IMR-90 (cell line): ENCODE results near the gene MTURN. TPM values are rescaled to one million over a fixed set of nuclear protein-coding genes. Genes with fewer than 3 reads are reported as not detected.

Experiments
- ATAC-seq: fragments of 200-7000 bp; cut with Tn5 transposase; 2 replicates; pipeline ENCODE4 v1.9.1; 2020; ENCODE audit warnings: low read depth, mild to moderate bottlenecking, moderate library complexity
- BruUV-seq: library from RNA; stranded (reverse); fragments of 400-500 nt; replicated peaks from 2 replicates; lab custom pipeline; 2021; lab: Mats Ljungman, UMichigan
- CTCF ChIA-PET: fragments of 300-600 bp; formaldehyde crosslinking; extraction: SDS; loops from one replicate; lab custom pipeline; 2021; ENCODE audit warnings: antibody characterized with exemption; lab: Yijun Ruan, JAX
- POLR2A ChIA-PET: fragments of 300-600 bp; sonication (Branson Sonifier 250); formaldehyde crosslinking; loops from one replicate; lab custom pipeline; 2022; ENCODE audit warnings: antibody characterized with exemption; ENCODE audit not compliant: unreplicated experiment; lab: Charles Lee
- DNase-seq: peaks from one replicate; pipeline ENCODE4 v3.0.0; 2013
- H2AFZ ChIP-seq: replicated peaks from 2 replicates; pipeline ENCODE3; 2013; ENCODE audit warnings: low read length, mild to moderate bottlenecking; ENCODE audit not compliant: poor library complexity
- H2AK5ac ChIP-seq: 2 replicates; pipeline ENCODE4 v1.6.1; 2013; ENCODE audit warnings: low read depth, low read length, inconsistent platforms
- H2AK9ac ChIP-seq: replicated peaks from 2 replicates; pipeline ENCODE3; 2013; ENCODE audit warnings: mild to moderate bottlenecking, low read depth, low read length, moderate library complexity; ENCODE audit not compliant: poor library complexity
- H2BK120ac ChIP-seq: 2 replicates; pipeline ENCODE4 v1.6.1; 2013; ENCODE audit warnings: low read depth, low read length, inconsistent platforms
- H2BK15ac ChIP-seq: 3 replicates; pipeline ENCODE4 v1.6.1; 2013; ENCODE audit warnings: low read depth, low read length, inconsistent platforms
- H2BK20ac ChIP-seq: 2 replicates; pipeline ENCODE4 v1.6.1; 2013; ENCODE audit warnings: low read depth, mild to moderate bottlenecking, inconsistent platforms, low read length, moderate library complexity
- H2BK5ac ChIP-seq: 2 replicates; pipeline ENCODE4 v1.6.1; 2013; ENCODE audit warnings: mild to moderate bottlenecking, low read depth, low read length, inconsistent platforms; ENCODE audit not compliant: poor library complexity, severe bottlenecking
- H3K14ac ChIP-seq: replicated peaks from 2 replicates; pipeline ENCODE4 v1.6.1; 2013; ENCODE audit warnings: low read depth, low read length, inconsistent platforms
- H3K18ac ChIP-seq: 2 replicates; pipeline ENCODE4 v1.6.1; 2013; ENCODE audit warnings: low read depth, low read length, control low read depth
- H3K23ac ChIP-seq: 2 replicates; pipeline ENCODE4 v1.6.1; 2013; ENCODE audit warnings: low read depth, low read length, inconsistent platforms
- H3K27ac ChIP-seq: 2 replicates; pipeline ENCODE4 v1.5.1; 2013; ENCODE audit warnings: mild to moderate bottlenecking, control low read depth, low read length; ENCODE audit not compliant: insufficient read depth
- H3K27me3 ChIP-seq: 2 replicates; pipeline ENCODE4 v1.6.1; 2013; ENCODE audit warnings: low read length; ENCODE audit not compliant: control insufficient read depth, insufficient read depth
- H3K36me3 ChIP-seq: 2 replicates; pipeline ENCODE4 v1.6.1; 2013; ENCODE audit warnings: low read length, mixed read lengths; ENCODE audit not compliant: control insufficient read depth, insufficient read depth
- H3K4ac ChIP-seq: 2 replicates; pipeline ENCODE4 v1.6.1; 2013; ENCODE audit warnings: low read depth, low read length, inconsistent platforms
- H3K4me1 ChIP-seq: 2 replicates; pipeline ENCODE4 v1.6.1; 2013; ENCODE audit warnings: low read length, mixed read lengths; ENCODE audit not compliant: control insufficient read depth, insufficient read depth
- H3K4me2 ChIP-seq: 2 replicates; pipeline ENCODE4 v1.6.1; 2013; ENCODE audit warnings: low read depth, mild to moderate bottlenecking, control low read depth, low read length, moderate library complexity
- H3K4me3 ChIP-seq: 2 replicates; pipeline ENCODE4 v1.5.1; 2013; ENCODE audit warnings: low read depth, mild to moderate bottlenecking, control low read depth, low read length, moderate library complexity; ENCODE audit not compliant: insufficient read depth
- H3K56ac ChIP-seq: 2 replicates; pipeline ENCODE4 v1.6.1; 2013; ENCODE audit warnings: low read length, inconsistent platforms; ENCODE audit not compliant: insufficient read depth; ENCODE audit errors: extremely low read depth
- H3K79me1 ChIP-seq, 2 experiments: 2 replicates each; pipeline ENCODE4 v1.6.1; 2013; ENCODE audit warnings: low read length in 2 of 2, inconsistent platforms in 1 of 2, low read depth in 1 of 2
- H3K9ac ChIP-seq: 2 replicates; pipeline ENCODE4 v1.6.1; 2013; ENCODE audit warnings: low read depth, low read length, control low read depth
- H3K9me1 ChIP-seq: 2 replicates; pipeline ENCODE4 v1.6.1; 2013; ENCODE audit warnings: low read length, inconsistent platforms; ENCODE audit not compliant: insufficient read depth
- H3K9me3 ChIP-seq: 2 replicates; pipeline ENCODE4 v1.6.1; 2013; ENCODE audit warnings: low read length; ENCODE audit not compliant: control insufficient read depth, insufficient read depth
- H4K20me1 ChIP-seq: 2 replicates; pipeline ENCODE4 v1.6.1; 2013; ENCODE audit warnings: low read length, inconsistent platforms; ENCODE audit not compliant: insufficient read depth
- H4K5ac ChIP-seq: 2 replicates; pipeline ENCODE4 v1.6.1; 2013; ENCODE audit warnings: mild to moderate bottlenecking, low read depth, low read length, control low read depth
- H4K8ac ChIP-seq, 2 experiments: 2 replicates each; pipeline ENCODE4 v1.6.1; 2013; ENCODE audit warnings: low read depth in 2 of 2, low read length in 2 of 2, control low read depth in 1 of 2, inconsistent platforms in 1 of 2
- H4K91ac ChIP-seq: 2 replicates; pipeline ENCODE4 v1.6.1; 2013; ENCODE audit warnings: low read depth, low read length, inconsistent platforms; ENCODE audit not compliant: insufficient read depth
- BHLHE40 ChIP-seq: fragments of 150-350 bp; IDR thresholded peaks from 2 replicates; pipeline ENCODE4 v1.6.1; 2016; ENCODE audit warnings: mild to moderate bottlenecking, low read depth, low read length
- CEBPB ChIP-seq: IDR thresholded peaks from 2 replicates; pipeline ENCODE4 v1.6.1; 2012; ENCODE audit warnings: low read depth, low read length, improper control_type of control experiment
- CTCF ChIP-seq: conservative IDR thresholded peaks from 2 replicates; pipeline ENCODE4 v1.5.1; 2012; ENCODE audit warnings: mild to moderate bottlenecking, low read depth, low read length, improper control_type of control experiment
- FOS ChIP-seq: fragments of 150-350 bp; IDR thresholded peaks from 2 replicates; pipeline ENCODE4 v1.6.1; 2016; ENCODE audit warnings: low read depth, low read length
- MAFK ChIP-seq: IDR thresholded peaks from 2 replicates; pipeline ENCODE4 v1.6.1; 2012; ENCODE audit warnings: low read depth, low read length, improper control_type of control experiment
- MAZ ChIP-seq: IDR thresholded peaks from 2 replicates; pipeline ENCODE4 v1.6.1; 2012; ENCODE audit warnings: low read depth, mild to moderate bottlenecking, low read length, improper control_type of control experiment, moderate library complexity, borderline replicate concordance
- MXI1 ChIP-seq: IDR thresholded peaks from 2 replicates; pipeline ENCODE4 v1.6.1; 2012; ENCODE audit warnings: low read depth, mild to moderate bottlenecking, low read length, moderate library complexity, borderline replicate concordance
- NFE2L2 ChIP-seq: fragments of 150-350 bp; IDR thresholded peaks from 2 replicates; pipeline ENCODE4 v1.6.1; 2016; ENCODE audit warnings: low read depth, mild to moderate bottlenecking, low read length
- POLR2A ChIP-seq: IDR thresholded peaks from 2 replicates; pipeline ENCODE4 v1.6.1; 2012; ENCODE audit warnings: mild to moderate bottlenecking, low read depth, low read length
- RAD21 ChIP-seq: IDR thresholded peaks from 2 replicates; pipeline ENCODE4 v1.6.1; 2012; ENCODE audit warnings: low read length, improper control_type of control experiment
- RCOR1 ChIP-seq: IDR thresholded peaks from 2 replicates; pipeline ENCODE4 v1.6.1; 2012; ENCODE audit warnings: mild to moderate bottlenecking, low read length, improper control_type of control experiment; ENCODE audit not compliant: insufficient replicate concordance
- RFX5 ChIP-seq: IDR thresholded peaks from 2 replicates; pipeline ENCODE4 v1.8.0; 2012; ENCODE audit warnings: low read depth, mild to moderate bottlenecking, low read length, moderate library complexity
- SMC3 ChIP-seq: fragments of 150-350 bp; IDR thresholded peaks from 2 replicates; pipeline ENCODE4 v1.6.1; 2016; ENCODE audit warnings: low read depth, mild to moderate bottlenecking, antibody characterized with exemption, low read length, moderate library complexity
- WGBS, 2 experiments: methylation state at CpG; one replicate each; pipeline versions ENCODE4 v1.1.5 to v1.1.7; 2013; ENCODE audit warnings: missing lambda C conversion rate in 2 of 2; ENCODE audit not compliant: insufficient read length in 1 of 2; ENCODE audit errors: extremely low coverage in 2 of 2; 5-methylcytosine and 5-hydroxymethylcytosine counted together
- dilution Hi-C: fragments of 300-500 bp; cut with HindIII; formaldehyde crosslinking; loops from one replicate; pipeline ENCODE4 v1.14.3; 2018; ENCODE audit warnings: low sequenced_read_pairs; ENCODE audit not compliant: unreplicated experiment
- in situ Hi-C: fragments of 300-500 bp; cut with MboI; formaldehyde crosslinking; loops from 3 replicates; pipeline ENCODE4 v1.14.3; 2019; ENCODE audit warnings: low sequenced_read_pairs, inconsistent platforms, mixed read lengths
- intact Hi-C: fragments of 100-400 bp; cut with micrococcal nuclease; formaldehyde crosslinking; loops from 2 replicates; pipeline ENCODE4 v1.10.0; 2022
- polyA plus RNA-seq, 3 experiments: library from polyadenylated mRNA; depleted of rRNA; stranded (reverse); fragments of >200 nt; gene quantifications; 2 replicates each; pipeline ENCODE4 v1.2.3, GENCODE V29; 2012; ENCODE audit warnings: low replicate concordance in 1 of 3
- total RNA-seq: library from RNA; depleted of rRNA; stranded (reverse); fragments of >200 nt; gene quantifications from 2 replicates; pipeline ENCODE4 v1.2.3, GENCODE V29; 2012
- TF ChIP-seq, protein P1 (sequence below): fragments of 150-350 bp; IDR thresholded peaks from 2 replicates; pipeline ENCODE4 v1.6.1; 2016; ENCODE audit warnings: low read depth, mild to moderate bottlenecking, low read length, moderate library complexity, borderline replicate concordance

MTURN gene
- total and polyA plus RNA-seq, 2 of the 4 experiments (the other 2 are of a cell fraction): 2.8 to 5.6 TPM

DNA sequence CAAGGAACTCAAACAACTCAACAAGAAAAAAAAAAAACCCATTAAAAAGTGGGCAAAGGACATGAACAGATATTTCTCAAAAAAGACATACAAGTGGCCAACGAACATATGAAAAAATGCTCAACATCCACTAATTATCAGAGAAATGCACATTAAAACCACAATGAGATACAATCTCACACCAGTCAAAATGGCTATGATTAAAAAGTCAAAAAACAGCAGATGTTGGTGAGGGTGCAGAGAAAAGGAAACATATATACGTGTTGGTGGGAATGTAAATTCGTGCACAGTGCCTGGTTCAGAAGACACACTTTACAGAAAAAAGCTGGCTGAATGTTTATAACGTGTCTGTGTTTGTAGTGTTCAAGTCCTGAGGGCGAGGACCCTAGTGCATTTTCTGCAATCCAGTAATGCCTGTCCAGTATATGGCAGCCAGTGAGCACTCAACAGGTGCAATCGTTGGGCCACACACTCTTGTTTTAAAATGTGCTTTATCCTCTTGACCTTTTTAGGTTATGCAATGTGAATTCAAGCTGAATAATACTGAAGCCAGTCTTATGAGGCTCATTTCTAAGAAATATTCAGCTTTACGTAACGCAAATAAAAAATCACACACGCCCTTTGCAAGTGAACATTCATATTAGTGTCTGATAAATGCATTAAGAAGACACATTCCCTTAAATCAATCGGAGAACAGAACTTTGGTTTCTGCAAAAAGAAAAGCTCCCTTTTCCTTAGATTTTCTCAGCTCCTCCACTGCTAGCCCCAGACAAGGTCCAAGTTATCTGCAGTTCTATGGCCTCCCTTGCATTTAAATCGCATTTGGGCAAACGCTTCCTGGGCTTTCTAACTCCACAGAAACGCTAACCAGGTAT, 813 bp upstream of the MTURN start:
- Histone ChIP-seq H2BK15ac (no peak overlapping the region), H3K9ac (peak overlapping the region; percentile 57; the same call in 1 of the 2 replicates), H2BK120ac (no peak overlapping the region), H3K18ac (no peak overlapping the region), H2AK5ac (no peak overlapping the region), H4K20me1 (no peaks in the 10 kb centered on the region), H3K27me3 (no peaks in the 10 kb centered on the region), H3K4ac (0 out of 2 replicates have a peak overlapping the region, but pooled peaks have one; percentile 11), H2BK20ac (no peak overlapping the region), H2BK5ac (no peak overlapping the region), H3K23ac (no peak overlapping the region), H3K56ac (no peak overlapping the region), H3K9me3 (no peaks in the 10 kb centered on the region), H3K4me1 (peaks cover 3% of the 10 kb centered on the region), H3K79me1 (peaks cover 9% of the 10 kb centered on the region in 2 experiments; a peak in 1 of 4 replicates), H3K36me3 (no peaks in the 10 kb centered on the region), H4K91ac (no peak overlapping the region), H2AK9ac (no peak overlapping the region), H3K4me3 (peak overlapping the region; percentile 98), H3K27ac (no peak overlapping the region), H3K4me2 (peak overlapping the region; percentile 96), H3K9me1 (no peaks in the 10 kb centered on the region), H4K5ac (no peak overlapping the region), H3K14ac (no peak overlapping the region), H4K8ac (peak overlapping the region in 1 of 2 experiments; percentile 22; a peak in 1 of 4 replicates), H2AFZ (peak overlapping the region; percentile 92)
- ATAC-seq (peak; percentile 0; the same call in 1 of the 2 replicates), DNase-seq (no peak)
- TF ChIP-seq RCOR1 (no peak), MXI1 (no peak), SMC3 (no peak), NFE2L2 (no peak), MAFK (no peak), RAD21 (no peak), FOS (no peak), CEBPB (no peak), RFX5 (no peak), MAZ (no peak), POLR2A (no peak), BHLHE40 (no peak), CTCF (no peak)
- TF ChIP-seq, protein P1, sequence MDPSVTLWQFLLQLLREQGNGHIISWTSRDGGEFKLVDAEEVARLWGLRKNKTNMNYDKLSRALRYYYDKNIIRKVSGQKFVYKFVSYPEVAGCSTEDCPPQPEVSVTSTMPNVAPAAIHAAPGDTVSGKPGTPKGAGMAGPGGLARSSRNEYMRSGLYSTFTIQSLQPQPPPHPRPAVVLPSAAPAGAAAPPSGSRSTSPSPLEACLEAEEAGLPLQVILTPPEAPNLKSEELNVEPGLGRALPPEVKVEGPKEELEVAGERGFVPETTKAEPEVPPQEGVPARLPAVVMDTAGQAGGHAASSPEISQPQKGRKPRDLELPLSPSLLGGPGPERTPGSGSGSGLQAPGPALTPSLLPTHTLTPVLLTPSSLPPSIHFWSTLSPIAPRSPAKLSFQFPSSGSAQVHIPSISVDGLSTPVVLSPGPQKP: no peak
- 30% methylated on average over 8 of the region's 13 CpGs; no CpG with 5 or more reads in 1 of the 2 experiments for WGBS, 2 experiments
- intact Hi-C loops (no loop called here), in situ Hi-C loops (no loop called here), dilution Hi-C loops (no loop called here)
- CTCF ChIA-PET: no interaction called here
- POLR2A ChIA-PET: interaction anchor here (0.9 kb wide), 1 partner anchor 30 kb away, joined by 3 read pairs; no protein-coding TSS in a partner anchor
- no TSS peak for BruUV-seq
